ENCODE results near the gene LINC01488. TPM values are rescaled to one million over a fixed set of nuclear protein-coding genes. Genes with fewer than 3 reads are reported as not detected.

Gene LINC01488
- total RNA-seq, 2 experiments from 2014 or later = not detected

DNA sequence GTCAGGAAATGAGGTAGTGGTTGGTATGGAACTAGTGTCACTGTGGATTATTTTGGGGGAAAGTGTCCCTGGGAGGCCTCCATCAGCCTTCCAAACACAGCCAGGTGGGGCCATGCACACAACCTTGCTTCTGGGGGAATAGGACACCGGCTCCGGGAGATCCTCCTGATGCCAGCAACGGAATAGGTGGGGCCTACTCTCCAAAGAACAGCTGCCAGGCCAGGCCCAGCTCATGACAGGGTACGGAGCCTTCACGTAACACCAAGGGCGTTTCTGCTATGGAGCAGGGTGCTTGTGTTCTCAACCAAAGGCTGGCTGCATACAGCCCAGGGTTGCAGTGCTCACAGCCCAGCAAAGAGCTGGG lies 30.6 kb upstream of the LINC01488 start:
- Mint-ChIP-seq H3K4me3 (no peak overlapping the region), H3K4me1 (no peaks in the 10 kb centered on the region), H3K9me3 (peaks cover 2% of the 10 kb centered on the region), H3K27me3 (peaks cover 11% of the 10 kb centered on the region), H3K27ac (no peak overlapping the region), H3K36me3 (no peaks in the 10 kb centered on the region)
- no peak for ATAC-seq (ENCODE audit: low read depth)
- POLR2A ChIA-PET = no interaction called here
- DNase-seq = no peak

DNA sequence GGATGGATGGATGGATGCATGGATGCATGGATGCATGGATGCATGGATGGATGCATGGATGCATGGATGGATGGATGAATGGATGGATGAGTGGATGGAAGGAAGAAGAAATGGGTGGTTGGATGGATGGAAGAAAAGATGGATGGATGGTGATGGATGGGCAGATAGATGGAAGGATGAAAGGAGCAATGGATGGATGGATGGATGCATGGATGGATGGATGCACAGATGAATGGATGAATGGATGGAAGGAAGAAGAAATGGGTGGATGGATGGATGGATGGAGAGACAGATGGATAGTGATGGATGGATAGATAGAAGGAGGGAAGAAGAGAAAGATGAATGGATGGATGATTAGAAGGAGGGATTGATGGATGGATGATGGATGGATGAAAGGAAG lies 30.2 kb upstream of the LINC01488 start:
- no peak overlapping the region for H3K27ac Mint-ChIP-seq
- H3K9me3 Mint-ChIP-seq = peaks cover 2% of the 10 kb centered on the region
- POLR2A ChIA-PET = no interaction called here
- H3K36me3 Mint-ChIP-seq = no peaks in the 10 kb centered on the region
- no peak overlapping the region for H3K4me3 Mint-ChIP-seq
- peaks cover 11% of the 10 kb centered on the region for H3K27me3 Mint-ChIP-seq
- ATAC-seq (ENCODE audit: low read depth) = no peak
- H3K4me1 Mint-ChIP-seq = no peaks in the 10 kb centered on the region
- DNase-seq = no peak

DNA sequence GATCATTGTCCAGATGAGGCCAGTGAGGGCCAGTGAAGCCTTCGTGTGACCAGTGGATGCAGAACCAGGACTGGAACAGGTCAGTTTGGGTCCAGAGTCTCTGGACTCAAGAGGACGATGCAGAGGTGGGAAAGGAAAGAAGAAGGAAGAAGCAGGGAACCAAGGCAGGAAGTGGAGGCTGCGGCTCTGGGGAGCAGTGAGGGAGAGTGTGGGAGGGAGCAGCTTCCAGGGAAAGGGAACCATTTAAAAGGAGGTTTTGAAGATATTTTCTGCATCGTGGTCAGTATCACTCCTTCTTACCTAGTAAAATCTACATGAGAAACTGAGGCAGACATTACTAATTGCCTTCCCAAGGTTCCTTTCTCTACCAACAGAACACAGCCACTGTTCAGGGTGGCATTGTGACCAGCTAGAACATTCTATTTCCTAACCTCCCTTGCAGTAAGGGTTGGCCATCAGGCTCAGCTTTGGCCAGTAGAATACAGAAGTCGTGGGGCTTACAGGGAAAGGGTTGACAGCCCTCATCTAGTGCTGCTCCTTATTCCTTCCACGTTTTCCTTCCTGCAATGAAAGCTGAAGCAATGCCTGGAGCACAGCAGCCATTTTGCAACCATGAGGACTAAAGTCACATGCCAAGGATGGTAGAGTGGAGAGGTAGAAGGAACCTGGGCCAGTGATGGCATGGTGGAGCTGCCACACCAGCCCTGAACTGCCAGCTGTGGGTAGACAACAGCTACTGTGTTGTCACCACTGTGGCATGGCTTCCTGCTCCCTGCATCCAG lies 29.1 kb upstream of the LINC01488 start:
- DNase-seq (no peak), ATAC-seq (ENCODE audit: low read depth) (no peak)
- H3K4me1 Mint-ChIP-seq = no peaks in the 10 kb centered on the region
- POLR2A ChIA-PET = no interaction called here
- no peaks in the 10 kb centered on the region for H3K36me3 Mint-ChIP-seq
- H3K4me3 Mint-ChIP-seq = no peak overlapping the region
- H3K9me3 Mint-ChIP-seq = peaks cover 5% of the 10 kb centered on the region
- peaks cover 11% of the 10 kb centered on the region for H3K27me3 Mint-ChIP-seq
- H3K27ac Mint-ChIP-seq = no peak overlapping the region

DNA sequence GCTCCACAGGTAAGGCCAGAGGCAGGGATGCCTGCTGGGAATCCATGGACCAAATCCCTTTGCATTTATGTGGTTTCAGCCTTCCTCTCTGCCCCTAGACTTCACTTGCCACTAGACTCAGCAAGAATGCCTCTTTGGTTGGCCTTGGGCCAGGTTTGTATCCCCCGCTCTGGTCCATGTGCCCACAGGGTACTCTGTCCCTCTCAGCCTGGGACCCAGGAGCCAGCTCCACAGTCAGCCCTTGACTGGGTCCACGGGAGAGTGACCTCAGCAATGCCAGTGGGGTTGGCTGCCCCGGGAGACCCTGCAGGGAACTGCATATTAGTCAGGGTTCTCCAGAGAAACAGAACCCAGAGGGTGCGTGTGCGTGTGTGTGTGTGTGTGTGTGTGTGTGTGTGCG lies 28.3 kb upstream of the LINC01488 start:
- POLR2A ChIA-PET = no interaction called here
- no peak overlapping the region for H3K27ac Mint-ChIP-seq

GRCh38 chr11:69454018-69454417 lies 27.4 kb upstream of the LINC01488 start:
- Mint-ChIP-seq H3K27me3 (peaks cover 14% of the 10 kb centered on the region), H3K4me3 (no peak overlapping the region), H3K27ac (no peak overlapping the region), H3K9me3 (peaks cover 7% of the 10 kb centered on the region), H3K4me1 (no peaks in the 10 kb centered on the region), H3K36me3 (no peaks in the 10 kb centered on the region)
- POLR2A ChIA-PET = no interaction called here
- ATAC-seq (ENCODE audit: low read depth) (no peak), DNase-seq (no peak)

More for the DNA sequence above, 28.3 kb upstream of the LINC01488 start:
- Mint-ChIP-seq H3K27me3 (peaks cover 11% of the 10 kb centered on the region), H3K4me1 (no peaks in the 10 kb centered on the region), H3K36me3 (no peaks in the 10 kb centered on the region), H3K9me3 (peaks cover 7% of the 10 kb centered on the region), H3K4me3 (no peak overlapping the region)
- ATAC-seq (ENCODE audit: low read depth) = no peak
- no peak for DNase-seq

DNA sequence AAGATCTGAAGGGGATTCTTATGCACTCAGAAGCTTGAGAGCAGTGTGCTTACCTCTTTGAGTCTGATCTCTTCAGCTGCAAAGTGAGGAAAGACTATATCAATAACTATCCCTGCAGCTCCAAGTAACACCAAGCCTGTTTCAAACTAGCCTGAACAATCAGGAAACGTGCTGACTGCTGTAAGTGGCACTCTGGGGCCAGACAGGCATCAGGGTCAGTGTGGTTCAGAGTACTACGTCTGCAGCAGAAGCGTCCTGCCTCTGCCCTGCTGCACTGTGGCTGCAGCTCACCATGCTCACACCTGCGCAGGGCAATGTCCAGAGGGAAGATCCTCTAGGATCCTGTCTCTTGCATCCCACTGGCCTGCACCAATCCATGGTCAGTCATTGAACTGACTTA lies 25.5 kb upstream of the LINC01488 start:
- Mint-ChIP-seq H3K4me3 (no peak overlapping the region), H3K36me3 (no peaks in the 10 kb centered on the region), H3K27me3 (peaks cover 16% of the 10 kb centered on the region), H3K27ac (no peak overlapping the region), H3K9me3 (peaks cover 9% of the 10 kb centered on the region), H3K4me1 (no peaks in the 10 kb centered on the region)
- DNase-seq = no peak
- POLR2A ChIA-PET = no interaction called here
- no peak for ATAC-seq (ENCODE audit: low read depth)

DNA sequence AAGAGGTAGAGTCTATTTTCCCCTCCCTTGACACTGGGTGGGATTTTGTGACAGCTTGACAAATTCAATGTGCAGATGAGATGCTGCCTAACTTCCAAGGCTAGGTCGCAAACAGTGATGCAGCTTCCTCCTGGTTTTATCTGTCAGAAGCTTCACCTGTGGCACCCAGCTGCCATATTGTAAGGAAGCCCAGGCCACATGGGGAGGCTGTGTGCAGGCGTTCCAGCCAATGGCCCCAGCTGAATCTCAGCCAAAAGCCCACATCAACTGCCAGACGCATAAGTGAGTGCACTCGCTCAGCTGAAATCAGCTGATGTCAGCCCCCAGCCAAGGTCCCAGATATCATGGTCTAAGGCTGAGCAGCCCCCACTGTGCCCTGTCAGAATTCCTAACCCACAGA lies 24.8 kb upstream of the LINC01488 start:
- POLR2A ChIA-PET = no interaction called here

DNA sequence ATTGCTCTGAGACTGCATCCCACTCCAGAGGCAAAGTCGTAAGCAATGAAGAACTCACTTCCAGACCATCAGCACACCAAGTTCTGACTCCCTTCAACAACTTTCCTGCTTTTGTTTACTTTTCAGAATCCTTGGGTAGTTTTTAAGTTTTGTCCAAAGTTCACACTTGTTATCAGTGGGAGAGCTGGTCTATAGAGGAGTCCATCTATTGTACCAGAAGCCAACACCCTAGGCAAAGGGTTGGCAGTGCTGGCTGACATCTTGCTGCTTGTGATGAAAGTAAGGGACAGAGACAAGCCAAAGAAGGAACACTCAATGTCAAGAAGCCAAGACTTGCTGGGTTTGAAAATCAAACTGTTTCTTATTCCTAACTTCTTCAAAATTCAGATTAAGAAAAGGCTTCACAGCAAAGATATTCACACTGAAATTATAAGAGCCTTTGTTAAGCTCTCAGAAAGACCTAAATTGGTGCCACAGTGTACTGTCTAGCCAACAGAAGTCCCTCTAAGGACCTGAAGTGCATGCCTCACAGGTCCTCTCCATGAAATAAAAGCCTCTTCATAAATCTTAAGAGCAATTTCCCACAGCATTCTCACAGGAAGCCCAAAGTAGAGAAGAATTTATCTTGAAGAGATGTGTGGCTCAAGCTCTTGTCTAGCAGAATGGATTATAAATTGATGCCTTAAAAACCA lies 21.5 kb upstream of the LINC01488 start:
- no peaks in the 10 kb centered on the region for H3K36me3 Mint-ChIP-seq
- H3K27ac Mint-ChIP-seq = no peak overlapping the region
- H3K27me3 Mint-ChIP-seq = peaks cover 15% of the 10 kb centered on the region
- H3K9me3 Mint-ChIP-seq = peaks cover 7% of the 10 kb centered on the region
- H3K4me1 Mint-ChIP-seq = no peaks in the 10 kb centered on the region
- no peak overlapping the region for H3K4me3 Mint-ChIP-seq
- ATAC-seq (ENCODE audit: low read depth) (no peak), DNase-seq (no peak)
- POLR2A ChIA-PET = no interaction called here

More for the DNA sequence above, 24.8 kb upstream of the LINC01488 start:
- Mint-ChIP-seq H3K4me3 (no peak overlapping the region), H3K9me3 (peaks cover 7% of the 10 kb centered on the region), H3K27ac (no peak overlapping the region), H3K27me3 (peaks cover 15% of the 10 kb centered on the region), H3K36me3 (no peaks in the 10 kb centered on the region), H3K4me1 (no peaks in the 10 kb centered on the region)
- ATAC-seq (ENCODE audit: low read depth) (no peak), DNase-seq (no peak)

DNA sequence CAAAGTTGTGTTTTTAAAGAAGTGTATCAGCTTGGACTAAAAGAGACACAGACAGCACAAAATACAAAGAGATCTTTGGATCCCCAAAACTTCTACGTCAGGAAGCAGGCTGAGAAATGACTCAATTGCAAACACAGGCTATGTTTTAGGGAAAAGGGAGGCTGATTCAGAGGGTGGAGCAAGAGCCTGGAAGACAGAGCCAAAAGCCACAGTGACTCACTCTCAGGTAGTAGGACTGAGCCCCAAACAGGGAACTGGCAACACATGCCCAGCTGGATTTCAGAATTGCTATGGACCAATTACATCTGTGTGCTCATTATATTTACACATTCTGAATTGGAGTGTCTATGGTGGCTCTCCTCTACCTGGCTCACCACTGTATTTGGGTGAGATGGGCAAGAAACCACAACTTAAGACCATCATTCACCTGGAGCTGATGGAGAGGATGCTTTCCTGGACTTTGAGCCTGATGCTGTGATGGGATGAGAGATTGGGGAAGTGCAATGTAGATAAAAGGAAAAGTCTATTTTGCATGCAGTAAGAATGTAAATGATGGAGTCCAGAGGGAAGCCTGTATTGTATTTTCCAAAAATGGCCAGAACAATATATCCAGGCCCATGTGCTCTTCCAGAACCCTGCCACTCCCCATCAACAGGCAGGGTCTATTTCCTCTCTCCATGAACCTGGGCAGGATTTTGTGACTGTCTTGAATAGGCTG lies 20.8 kb upstream of the LINC01488 start:
- Mint-ChIP-seq H3K4me3 (no peak overlapping the region), H3K9me3 (peaks cover 7% of the 10 kb centered on the region), H3K4me1 (no peaks in the 10 kb centered on the region), H3K27me3 (peaks cover 15% of the 10 kb centered on the region), H3K27ac (no peak overlapping the region), H3K36me3 (no peaks in the 10 kb centered on the region)
- no peak for ATAC-seq (ENCODE audit: low read depth)
- DNase-seq = no peak
- POLR2A ChIA-PET = no interaction called here

DNA sequence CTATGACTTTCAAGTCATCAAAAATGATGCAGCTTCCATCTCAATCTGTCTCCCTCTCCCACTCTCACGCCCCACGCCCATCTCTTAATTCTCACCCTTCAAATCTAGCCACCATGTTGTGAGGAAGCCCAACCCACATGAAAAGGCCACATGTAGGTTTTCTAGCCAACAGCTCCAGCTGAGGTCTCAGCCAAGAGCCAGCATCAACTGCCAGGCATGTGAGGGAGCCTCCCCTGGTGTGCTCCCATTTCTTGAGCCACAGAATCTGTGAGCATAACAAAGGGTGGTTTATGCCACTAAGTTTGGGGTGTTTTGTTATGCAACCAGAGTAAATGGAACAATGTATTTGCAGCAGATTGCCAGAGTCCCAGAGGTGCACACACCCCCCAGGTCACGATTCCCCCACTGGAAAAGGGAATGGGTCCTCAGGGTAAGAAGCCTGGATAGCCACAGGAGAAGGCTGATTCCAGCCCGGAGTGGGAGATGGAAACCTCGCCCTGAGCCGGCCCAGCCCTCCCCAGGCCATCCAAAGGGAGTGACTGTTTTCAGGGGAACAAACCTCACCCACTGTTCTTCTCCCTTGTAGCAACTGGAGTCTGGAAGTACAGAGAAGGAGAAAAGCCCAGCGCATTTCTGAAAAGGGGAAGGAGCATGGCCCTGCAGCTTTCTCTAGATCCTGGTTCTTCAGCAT lies 20.0 kb upstream of the LINC01488 start:
- POLR2A ChIA-PET = no interaction called here
- Mint-ChIP-seq H3K9me3 (peaks cover 7% of the 10 kb centered on the region), H3K4me3 (no peak overlapping the region), H3K4me1 (no peaks in the 10 kb centered on the region), H3K27ac (no peak overlapping the region), H3K36me3 (no peaks in the 10 kb centered on the region), H3K27me3 (peaks cover 15% of the 10 kb centered on the region)
- ATAC-seq (ENCODE audit: low read depth) (no peak), DNase-seq (no peak)

GRCh38 chr11:69462106-69462951 lies 19.1 kb upstream of the LINC01488 start:
- H3K27ac Mint-ChIP-seq = no peak overlapping the region
- no peak for ATAC-seq (ENCODE audit: low read depth)
- POLR2A ChIA-PET = no interaction called here

DNA sequence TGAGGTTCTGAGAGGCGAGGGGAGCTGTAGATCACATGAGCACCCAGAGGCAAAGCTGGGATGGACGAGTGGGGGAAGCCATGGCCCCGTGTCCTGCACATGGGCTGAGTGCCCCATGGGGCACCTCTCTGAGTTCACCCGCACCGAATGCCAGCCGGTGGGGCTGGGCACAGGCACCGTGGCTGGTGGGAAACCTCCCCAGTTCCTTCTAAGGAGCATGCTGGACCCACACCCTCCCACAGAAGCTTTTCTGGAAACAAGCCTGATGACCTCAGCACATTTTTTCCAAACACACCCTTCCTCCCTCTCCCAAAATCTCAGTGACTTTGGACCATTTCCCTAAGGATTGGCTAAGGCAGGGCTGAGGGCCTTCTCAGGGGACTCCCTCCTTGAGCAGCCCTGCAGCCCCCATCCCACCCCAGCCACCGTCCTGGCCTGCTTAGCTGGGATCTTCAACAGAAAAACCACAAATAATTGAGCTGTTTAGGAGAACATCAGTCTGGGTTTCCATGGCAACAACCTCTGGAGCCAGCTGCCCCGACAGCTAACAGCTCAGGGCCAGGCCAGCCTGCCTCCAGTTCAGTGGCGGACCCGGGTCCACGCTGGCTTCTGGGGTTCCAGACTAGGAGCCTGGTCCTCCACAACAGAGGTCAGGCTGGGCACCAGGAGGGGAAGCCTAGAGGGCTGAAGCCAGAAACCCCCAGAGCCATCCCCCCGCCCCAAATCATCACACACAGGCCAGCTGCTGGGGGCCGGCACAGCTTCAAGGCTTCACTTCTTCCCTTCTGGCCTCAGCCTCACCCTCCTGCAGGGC lies 18.1 kb upstream of the LINC01488 start:
- POLR2A ChIA-PET = no interaction called here
- H3K27ac Mint-ChIP-seq = no peak overlapping the region

More at GRCh38 chr11:69462106-69462951, 19.1 kb upstream of the LINC01488 start:
- Mint-ChIP-seq H3K36me3 (no peaks in the 10 kb centered on the region), H3K27me3 (peaks cover 15% of the 10 kb centered on the region), H3K9me3 (peaks cover 4% of the 10 kb centered on the region), H3K4me1 (no peaks in the 10 kb centered on the region), H3K4me3 (no peak overlapping the region)
- DNase-seq = no peak

More for the DNA sequence above, 18.1 kb upstream of the LINC01488 start:
- DNase-seq (no peak), ATAC-seq (ENCODE audit: low read depth) (no peak)
- peaks cover 15% of the 10 kb centered on the region for H3K27me3 Mint-ChIP-seq
- no peaks in the 10 kb centered on the region for H3K36me3 Mint-ChIP-seq
- H3K4me3 Mint-ChIP-seq = no peak overlapping the region
- H3K4me1 Mint-ChIP-seq = no peaks in the 10 kb centered on the region
- peaks cover 2% of the 10 kb centered on the region for H3K9me3 Mint-ChIP-seq

Measured in activated naive CD8-positive, alpha-beta T cell treated with anti-CD3 and anti-CD28 coated beads, Interleukin-2, amount 10 ng/mL, durations not matched to agents 7 days and 5 days (primary cell).